HG03025 (cell line): Measurements from ENCODE around the gene TGFB1I1.
"Not testable (repeated sequence)": the region's sequence is repeated elsewhere in the genome, so short reads cannot be mapped to it uniquely, and the experiment has no call there.

Experiments
- ATAC-seq: cut with Tn5 transposase; IDR thresholded peaks from one replicate; pipeline ENCODE4 v1.9.1; 2021; ENCODE audit warnings: mild to moderate bottlenecking, moderate library complexity; ENCODE audit not compliant: unreplicated experiment, low FRiP score

Gene TGFB1I1

GRCh38 chr16:31467858-31468257 is 4.1 kb upstream of the TGFB1I1 start:
- ATAC-seq: no peak

GRCh38 chr16:31470615-31471014 is 1.3 kb upstream of the TGFB1I1 start:
- no peak for ATAC-seq

- ATAC-seq: no peak
These were observed 594 bp upstream of the TGFB1I1 start for GRCh38 chr16:31471241-31471874.

DNA sequence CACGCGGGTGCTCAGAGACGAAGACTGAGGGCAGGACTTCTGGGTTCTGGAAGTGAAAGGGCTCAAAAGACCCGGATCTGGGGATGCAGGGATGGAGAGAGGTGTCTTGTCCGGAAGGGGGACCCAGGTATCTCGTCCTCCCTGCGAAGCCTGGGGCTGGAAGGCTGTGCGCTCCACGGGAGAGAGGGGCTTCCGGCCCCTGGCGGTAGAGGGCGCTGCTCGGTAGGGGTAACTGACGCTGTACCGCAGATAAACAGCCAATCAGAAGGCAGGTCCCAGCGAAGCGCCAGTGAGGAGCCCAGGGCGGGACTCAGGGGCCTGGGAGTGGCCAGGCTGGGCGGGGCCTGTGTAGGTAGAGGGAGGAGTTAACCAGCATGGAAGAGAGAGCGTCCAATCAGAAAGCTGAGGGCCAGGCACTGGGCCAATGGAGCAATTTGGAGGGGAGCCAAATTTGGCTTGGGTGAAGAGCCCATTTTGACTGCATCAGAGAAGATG is 804 bp downstream of the TGFB1I1 start:
- no peak for ATAC-seq

DNA sequence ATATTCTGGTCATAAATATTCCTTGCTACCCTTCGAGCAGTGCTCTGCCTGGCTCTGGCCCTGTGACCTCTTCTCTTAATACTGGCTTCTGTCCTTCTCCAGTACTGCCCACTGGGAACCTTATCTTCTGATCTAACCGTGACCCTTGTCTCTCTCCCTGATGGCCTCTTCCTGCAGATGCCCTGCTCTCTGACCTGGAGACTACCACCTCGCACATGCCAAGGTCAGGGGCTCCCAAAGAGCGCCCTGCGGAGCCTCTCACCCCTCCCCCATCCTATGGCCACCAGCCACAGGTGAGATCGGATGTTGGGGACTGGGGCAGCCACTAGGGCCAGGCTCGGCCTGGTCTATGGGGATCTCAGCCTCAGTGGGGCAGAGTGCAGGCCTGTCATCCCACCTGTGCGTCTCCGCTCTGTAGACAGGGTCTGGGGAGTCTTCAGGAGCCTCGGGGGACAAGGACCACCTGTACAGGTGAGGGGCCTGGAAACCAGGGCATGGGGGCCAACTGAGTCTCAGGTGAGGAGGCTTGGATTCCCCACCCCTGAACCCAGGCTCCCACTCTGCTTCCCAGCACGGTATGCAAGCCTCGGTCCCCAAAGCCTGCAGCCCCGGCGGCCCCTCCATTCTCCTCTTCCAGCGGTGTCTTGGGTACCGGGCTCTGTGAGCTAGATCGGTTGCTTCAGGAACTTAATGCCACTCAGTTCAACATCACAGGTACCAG is 1.5 kb downstream of the TGFB1I1 start:
- ATAC-seq: no peak

GRCh38 chr16:31474173-31474714 is 2.3 kb downstream of the TGFB1I1 start:
- ATAC-seq: no peak

DNA sequence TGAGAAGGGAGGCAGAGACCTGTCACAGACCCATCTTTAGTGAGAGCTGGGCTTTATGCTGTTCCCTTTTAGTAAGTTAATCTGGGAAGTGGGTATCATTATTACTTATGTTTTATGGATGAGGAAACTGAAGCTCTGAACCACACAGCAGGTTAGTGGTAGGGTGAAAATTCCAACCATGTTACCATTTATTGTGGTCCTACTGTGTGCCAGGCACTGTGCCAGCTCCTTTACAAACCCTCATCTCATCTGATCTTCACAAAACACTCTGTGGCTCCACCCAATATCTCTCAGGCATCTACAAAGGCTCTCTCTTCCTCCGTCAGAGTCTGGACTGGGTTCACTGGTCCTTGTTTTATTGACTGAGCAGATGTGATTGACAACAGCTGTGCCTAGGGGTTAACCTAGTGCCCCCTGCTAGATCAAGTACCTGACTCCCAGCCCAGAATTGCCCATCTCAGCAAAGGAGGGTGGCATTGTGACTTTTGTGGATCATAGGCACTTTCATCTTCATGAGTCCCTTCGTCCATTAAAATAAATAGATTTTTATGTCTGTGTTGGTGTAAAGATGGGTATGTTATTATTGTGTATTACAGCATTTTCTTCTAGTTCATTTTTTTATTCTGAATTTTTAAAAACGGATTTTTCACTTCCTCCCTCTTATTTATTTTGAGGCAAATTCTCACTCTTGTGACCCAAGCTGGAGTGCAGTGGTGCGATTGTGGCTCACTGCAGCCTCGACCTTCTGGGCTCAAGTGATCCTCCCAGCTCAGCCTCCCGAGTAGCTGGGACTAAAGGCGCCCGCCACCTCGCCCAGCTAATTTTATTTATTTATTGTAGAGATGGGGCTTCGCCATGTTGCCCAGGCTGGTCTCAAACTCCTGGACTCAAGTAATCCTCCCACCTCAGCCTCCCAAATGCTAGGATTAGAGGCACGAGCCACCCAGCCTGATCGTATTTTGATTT is 3.1 kb downstream of the TGFB1I1 start:
- ATAC-seq: no peak

DNA sequence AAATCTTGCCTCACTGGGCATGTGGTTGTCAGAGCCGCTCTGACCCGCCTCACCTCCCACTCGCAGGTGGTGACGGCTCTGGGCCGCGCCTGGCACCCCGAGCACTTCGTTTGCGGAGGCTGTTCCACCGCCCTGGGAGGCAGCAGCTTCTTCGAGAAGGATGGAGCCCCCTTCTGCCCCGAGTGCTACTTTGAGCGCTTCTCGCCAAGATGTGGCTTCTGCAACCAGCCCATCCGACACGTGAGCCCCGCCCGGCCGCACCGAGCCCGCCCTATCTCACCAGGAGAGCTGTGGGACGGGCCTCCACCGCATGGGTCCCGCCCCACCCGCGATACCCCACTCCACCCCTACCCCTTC is 4.0 kb downstream of the TGFB1I1 start:
- no peak for ATAC-seq

- no peak for ATAC-seq
These were observed 4.6 kb downstream of the TGFB1I1 start for GRCh38 chr16:31476303-31477219.

- no peak for ATAC-seq
These were observed 5.6 kb downstream of the TGFB1I1 start for GRCh38 chr16:31477220-31478216.

GRCh38 chr16:31478956-31479355 is 7.0 kb downstream of the TGFB1I1 start:
- ATAC-seq: no peak

DNA sequence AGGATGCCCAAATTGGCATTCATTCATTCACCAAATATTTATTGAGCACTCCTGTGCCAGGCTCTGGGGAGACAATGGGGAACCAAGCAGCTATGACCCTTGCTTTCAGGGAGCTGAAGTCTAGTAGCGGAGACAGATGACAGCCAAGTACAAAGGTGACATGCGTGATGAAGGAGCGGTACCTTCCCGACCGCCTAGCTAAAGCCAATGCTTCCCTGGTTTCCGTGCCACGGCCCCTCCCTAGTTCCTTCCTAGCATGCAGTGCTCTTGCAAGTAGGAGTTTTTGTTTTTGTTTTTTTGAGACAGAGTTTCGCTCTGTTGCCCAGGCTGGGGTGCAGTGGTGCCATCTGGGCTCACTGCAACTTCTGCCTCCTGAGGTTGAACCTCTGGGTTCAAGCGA is 7.8 kb downstream of the TGFB1I1 start:
- ATAC-seq: no peak

DNA sequence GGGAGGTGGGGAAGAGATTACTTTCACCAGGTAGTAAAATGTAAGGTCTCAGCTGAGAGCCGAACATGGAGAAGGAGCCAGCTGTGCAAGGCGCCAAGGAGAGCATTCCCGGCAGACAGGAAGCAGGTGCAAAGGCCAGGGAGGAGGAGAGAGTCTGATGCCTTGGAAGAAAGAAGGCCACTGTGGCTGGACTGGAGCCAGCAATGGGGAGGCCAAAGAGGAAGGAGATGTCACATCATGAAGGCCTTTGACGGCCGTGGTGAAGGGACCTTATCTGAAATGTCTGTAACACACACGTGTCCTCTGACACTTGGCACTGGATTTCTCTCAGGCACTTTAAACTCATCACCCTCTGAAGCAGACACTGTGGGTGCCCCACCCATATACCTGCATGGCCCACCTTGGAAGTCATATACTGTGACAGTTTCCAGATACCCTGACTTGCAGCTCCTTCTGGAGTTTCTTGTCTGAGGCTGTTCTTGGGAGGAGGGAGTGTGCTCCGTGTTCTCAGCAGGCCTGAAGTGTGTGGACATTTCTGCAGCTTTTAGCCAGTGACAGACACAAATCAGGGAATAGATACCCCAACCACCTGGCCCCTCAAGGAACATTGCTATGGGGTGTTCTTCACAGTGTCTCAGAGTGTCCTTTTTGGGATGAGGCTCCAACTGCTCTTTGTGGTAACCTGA is 9.0 kb downstream of the TGFB1I1 start:
- ATAC-seq: no peak

DNA sequence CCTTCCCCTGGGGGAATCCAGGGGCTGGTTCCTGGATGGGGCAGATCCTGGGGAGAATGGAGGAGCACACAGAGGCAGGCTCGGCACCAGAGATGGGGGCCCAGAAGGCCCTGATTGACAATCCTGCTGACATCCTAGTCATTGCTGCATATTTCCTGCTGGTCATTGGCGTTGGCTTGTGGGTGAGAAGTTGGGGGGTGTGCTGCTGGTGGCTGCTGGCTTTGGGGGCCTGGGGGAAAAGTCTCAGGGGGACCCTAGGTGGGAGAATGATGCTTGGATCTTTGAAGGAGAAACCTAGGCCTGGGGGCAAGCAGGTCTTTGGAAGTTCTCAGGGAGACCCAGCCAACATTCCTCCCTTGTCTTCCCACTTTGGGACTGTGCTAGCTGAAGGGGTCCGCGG is 11.1 kb downstream of the TGFB1I1 start, which contains the start of gene SLC5A2:
SLC5A2 (plus strand) TSS at position 43 of the 400 bp plus-strand sequence; CDS start at position 57, 14 bp downstream.
- ATAC-seq: no peak

- not testable (repeated sequence) for ATAC-seq
These were observed 12.1 kb downstream of the TGFB1I1 start for GRCh38 chr16:31484048-31484447.

GRCh38 chr16:31484491-31485171 is 12.7 kb downstream of the TGFB1I1 start:
- no peak for ATAC-seq

DNA sequence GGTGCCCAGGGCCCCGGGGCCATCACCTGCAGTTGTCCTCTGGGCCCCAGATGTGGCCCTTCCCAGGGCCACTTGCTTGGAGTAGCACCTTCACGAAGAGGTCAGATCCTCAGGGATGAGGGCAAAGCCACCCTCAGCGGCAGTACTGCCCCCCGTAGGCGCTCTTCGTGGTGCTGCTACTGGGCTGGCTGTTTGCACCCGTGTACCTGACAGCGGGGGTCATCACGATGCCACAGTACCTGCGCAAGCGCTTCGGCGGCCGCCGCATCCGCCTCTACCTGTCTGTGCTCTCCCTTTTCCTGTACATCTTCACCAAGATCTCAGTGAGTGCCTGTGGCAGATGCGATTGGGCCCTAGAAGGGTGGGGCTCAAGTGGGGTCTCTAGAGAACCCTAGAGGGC is 13.6 kb downstream of the TGFB1I1 start:
- ATAC-seq: no peak
